Upper lobe of right lung (tissue), 1 donor: ENCODE measurements around the gene PCSK2. TPM values are rescaled to one million over a fixed set of nuclear protein-coding genes. Genes with fewer than 3 reads are reported as not detected.

Experiments
- ATAC-seq: fragments of 200-7000 bp; cut with Tn5 transposase; one replicate; pipeline ENCODE4 v1.9.1; 2020; ENCODE audit warnings: mild to moderate bottlenecking, moderate library complexity
- DNase-seq: peaks from one replicate; pipeline ENCODE4 v3.0.0-alpha.2; 2020
- H3K27ac ChIP-seq: fragments of 200-600 bp; one replicate; pipeline ENCODE4 v1.8.0; 2022
- H3K27me3 ChIP-seq: fragments of 200-600 bp; one replicate; pipeline ENCODE4 v1.8.0; 2022; ENCODE audit warnings: mild to moderate bottlenecking
- H3K36me3 ChIP-seq: fragments of 200-600 bp; one replicate; pipeline ENCODE4 v1.8.0; 2022
- H3K4me1 ChIP-seq: fragments of 200-600 bp; one replicate; pipeline ENCODE4 v1.8.0; 2022
- H3K4me3 ChIP-seq: fragments of 200-600 bp; one replicate; pipeline ENCODE4 v1.8.0; 2022; ENCODE audit warnings: mild to moderate bottlenecking
- H3K9me3 ChIP-seq: fragments of 200-600 bp; one replicate; pipeline ENCODE4 v1.8.0; 2022
- CTCF ChIP-seq: fragments of 200-600 bp; IDR thresholded peaks from one replicate; pipeline ENCODE4 v1.8.0; 2022; ENCODE audit warnings: antibody characterized with exemption
- intact Hi-C: fragments of 100-400 bp; cut with DNase I; formaldehyde crosslinking; loops from one replicate; pipeline ENCODE4 v1.11.0; 2022
- total RNA-seq: library from RNA; stranded (reverse); fragmentation: NEBNext Ultra II Directional; extraction: Animal tissue kit (Norgen Biotek cat#: 25700); gene quantifications from one replicate; pipeline ENCODE4 v1.2.1, GENCODE V29; 2021
- donor health status: DM: no; HTN: yes; CAD: no; lungs with severe emphysema.

The PCSK2 gene
- total RNA-seq, 1 donor from 2014 or later, result 17.7 TPM

- Histone ChIP-seq H3K36me3 (no peaks in the 10 kb centered on the region), H3K9me3 (no peaks in the 10 kb centered on the region), H3K27ac (no peak overlapping the region), H3K27me3 (no peaks in the 10 kb centered on the region), H3K4me3 (no peak overlapping the region), H3K4me1 (no peaks in the 10 kb centered on the region)
- intact Hi-C loops, result no loop called here
- ATAC-seq (no peak), DNase-seq (no peak)
- TF ChIP-seq CTCF, result no peak
These were observed 264.2 kb downstream of the PCSK2 start for GRCh38 chr20:17491041-17491440.

DNA sequence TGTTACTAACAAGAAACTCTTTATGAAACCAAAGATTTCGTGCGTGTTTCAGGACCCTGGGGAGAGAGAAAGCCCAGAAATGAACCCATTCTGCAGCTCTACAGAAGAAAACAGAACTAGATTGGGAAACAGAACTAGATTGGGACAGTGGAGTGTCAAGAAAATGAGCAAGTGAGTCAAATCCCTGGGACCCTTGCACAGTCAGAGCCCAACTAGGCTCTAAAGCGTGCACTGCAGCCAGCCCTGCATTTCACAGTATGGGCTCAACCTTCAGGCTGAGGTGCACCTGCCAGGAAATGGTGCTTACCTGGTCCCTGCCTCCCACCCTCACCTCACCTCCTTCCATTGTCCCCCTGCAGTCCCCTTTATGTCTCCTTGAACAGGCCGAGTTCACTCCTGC, 264.6 kb downstream of the PCSK2 start:
- Histone ChIP-seq H3K4me3 (no peak overlapping the region), H3K27ac (no peak overlapping the region), H3K36me3 (no peaks in the 10 kb centered on the region), H3K27me3 (no peaks in the 10 kb centered on the region), H3K9me3 (no peaks in the 10 kb centered on the region), H3K4me1 (no peaks in the 10 kb centered on the region)
- no peak for TF ChIP-seq CTCF
- intact Hi-C loops, result no loop called here
- ATAC-seq, result no peak
- no peak for DNase-seq

DNA sequence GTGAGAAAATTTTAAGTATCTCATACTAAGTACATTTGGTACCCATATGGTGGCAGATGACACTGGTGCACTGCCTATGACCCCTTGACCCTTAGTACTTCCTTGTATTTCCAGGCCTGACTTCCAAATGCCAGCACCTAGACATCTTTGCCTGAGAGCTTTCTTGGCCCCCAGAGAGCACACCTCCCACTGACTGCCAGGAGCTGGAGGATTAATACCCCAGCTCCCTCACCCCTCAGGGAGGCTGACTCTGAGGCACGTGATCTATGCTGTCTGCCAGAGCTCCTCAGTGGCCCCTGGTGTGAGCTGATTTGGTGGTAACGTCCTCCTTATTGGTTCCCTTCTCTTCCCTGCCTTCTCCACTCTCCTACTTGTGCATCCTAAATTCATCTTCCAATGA, 266.3 kb downstream of the PCSK2 start:
- no peak overlapping the region for H3K27ac ChIP-seq
- intact Hi-C loops, result no loop called here
- DNase-seq (no peak), ATAC-seq (no peak)
- no peaks in the 10 kb centered on the region for H3K9me3 ChIP-seq
- no peaks in the 10 kb centered on the region for H3K36me3 ChIP-seq
- no peaks in the 10 kb centered on the region for H3K4me1 ChIP-seq
- TF ChIP-seq CTCF, result no peak
- no peak overlapping the region for H3K4me3 ChIP-seq
- no peaks in the 10 kb centered on the region for H3K27me3 ChIP-seq

- Histone ChIP-seq H3K27ac (no peak overlapping the region), H3K27me3 (no peaks in the 10 kb centered on the region), H3K4me3 (no peak overlapping the region), H3K36me3 (no peaks in the 10 kb centered on the region), H3K4me1 (no peaks in the 10 kb centered on the region), H3K9me3 (no peaks in the 10 kb centered on the region)
- DNase-seq (no peak), ATAC-seq (no peak)
- no peak for TF ChIP-seq CTCF
- intact Hi-C loops, result no loop called here
These were observed 267.4 kb downstream of the PCSK2 start for GRCh38 chr20:17494201-17494600.

GRCh38 chr20:17495826-17496225, 269.0 kb downstream of the PCSK2 start:
- H3K27ac ChIP-seq, result no peak overlapping the region
- H3K27me3 ChIP-seq, result no peaks in the 10 kb centered on the region
- H3K4me1 ChIP-seq, result no peaks in the 10 kb centered on the region
- H3K9me3 ChIP-seq, result no peaks in the 10 kb centered on the region
- intact Hi-C loops, result no loop called here
- no peak overlapping the region for H3K4me3 ChIP-seq
- H3K36me3 ChIP-seq, result no peaks in the 10 kb centered on the region
- ATAC-seq, result no peak
- no peak for TF ChIP-seq CTCF
- DNase-seq, result no peak

GRCh38 chr20:17497821-17498580, 271.2 kb downstream of the PCSK2 start:
- no peaks in the 10 kb centered on the region for H3K9me3 ChIP-seq
- no peaks in the 10 kb centered on the region for H3K36me3 ChIP-seq
- ATAC-seq (no peak), DNase-seq (no peak)
- no peaks in the 10 kb centered on the region for H3K4me1 ChIP-seq
- no peak for TF ChIP-seq CTCF
- H3K27me3 ChIP-seq, result no peaks in the 10 kb centered on the region
- H3K4me3 ChIP-seq, result no peak overlapping the region
- intact Hi-C loops, result no loop called here
- H3K27ac ChIP-seq, result no peak overlapping the region
